GM10248 (cell line): ENCODE results near the gene NTNG2.

Experiments used
- CTCF ChIA-PET: fragments of 300-600 bp; sonication (Branson Sonifier 250); formaldehyde crosslinking; extraction: SDS; loops from one replicate; lab custom pipeline; 2021; ENCODE audit warnings: antibody characterized with exemption; lab: Yijun Ruan, JAX
- POLR2A ChIA-PET: fragments of 350-650 bp; sonication (Branson Sonifier 250); formaldehyde crosslinking; extraction: SDS; loops from one replicate; lab custom pipeline; 2020; ENCODE audit warnings: antibody characterized with exemption; lab: Yijun Ruan, JAX
- DNase-seq: peaks from one replicate; pipeline ENCODE4 v3.0.0; 2012; ENCODE audit errors: extremely low spot score
- CTCF ChIP-seq: IDR thresholded peaks from 2 replicates; pipeline ENCODE4 v1.5.1; 2012; ENCODE audit warnings: mild to moderate bottlenecking, low read depth; ENCODE audit errors: extremely low read depth, missing control alignments, control extremely low read depth

Gene NTNG2

DNA sequence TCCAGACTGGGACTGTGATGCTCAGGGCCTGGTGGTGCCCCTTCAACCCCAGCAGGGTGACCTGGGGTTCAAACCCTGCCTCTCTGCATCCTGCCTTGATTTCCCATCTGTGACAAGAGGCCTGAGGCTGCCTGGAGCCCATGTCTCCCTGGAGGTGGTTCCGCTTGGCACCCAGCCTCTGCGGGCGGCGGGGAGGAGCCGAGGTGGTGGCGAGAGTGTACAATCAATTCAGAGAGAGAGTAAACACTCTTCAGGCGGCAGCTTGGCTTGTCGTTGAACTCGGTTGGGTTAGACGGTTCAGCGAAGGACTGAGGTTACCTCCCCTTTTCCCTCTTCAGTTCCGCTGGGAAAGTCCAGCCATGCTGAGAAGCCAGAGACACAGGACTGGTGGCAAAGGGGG, 39.3 kb downstream of the NTNG2 start:
- POLR2A ChIA-PET = no interaction called here
- TF ChIP-seq CTCF = no peak
- CTCF ChIA-PET = interaction anchor here (3.4 kb wide), 1 partner anchor 30 kb away, joined by 10 read pairs; no protein-coding TSS in a partner anchor
- DNase-seq = no peak

DNA sequence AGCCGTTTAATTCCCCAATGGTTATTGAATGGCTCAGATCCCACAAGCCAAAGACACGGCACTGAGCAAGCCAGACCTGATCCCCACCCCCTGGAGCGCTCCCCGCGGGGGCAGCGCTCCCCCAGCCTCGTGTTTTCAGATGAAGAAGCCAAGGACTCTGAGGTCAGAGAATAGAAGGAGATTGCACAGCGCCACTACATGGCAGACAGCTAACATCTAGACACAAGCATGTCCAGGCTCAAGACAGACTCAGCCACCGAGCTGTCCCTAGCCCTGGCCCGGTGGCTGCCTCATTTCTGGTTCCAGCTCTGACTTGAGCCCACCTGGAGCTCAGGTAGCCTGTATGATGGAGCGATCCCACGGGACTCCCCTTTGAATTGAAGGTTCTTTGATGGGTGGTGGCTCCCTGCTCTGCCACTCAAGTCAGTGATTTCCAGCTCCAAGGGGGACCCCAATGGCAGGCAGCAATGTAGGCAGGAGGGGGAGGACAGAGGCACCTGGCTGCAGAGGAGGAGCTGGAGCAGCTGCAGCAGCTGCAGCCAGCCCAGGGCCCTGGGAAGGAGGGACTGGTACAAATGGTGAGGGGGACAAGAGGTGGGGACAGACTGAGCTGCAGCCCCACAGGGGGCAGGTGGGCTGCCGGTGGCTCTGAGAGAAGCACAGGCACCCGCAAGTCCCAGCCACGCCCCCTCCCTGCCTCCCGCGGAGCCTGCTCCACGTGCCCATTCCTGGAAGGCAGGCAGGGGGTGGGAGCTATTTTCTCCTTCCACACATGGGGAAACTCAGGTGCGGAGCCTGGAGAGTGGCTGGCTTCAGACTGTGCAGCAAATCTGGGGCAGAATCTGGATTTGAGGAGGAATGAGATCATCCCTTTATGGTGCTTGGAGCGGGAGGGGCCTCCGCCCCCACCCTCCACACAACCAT, 40.2 kb downstream of the NTNG2 start:
- ChIA-PET POLR2A (no interaction called here), CTCF (interaction anchor here (1.0 to 3.4 kb wide), 4 partner anchors 9 to 35 kb away, joined by 3 to 10 read pairs (median 3); no protein-coding TSS in a partner anchor)
- DNase-seq = no peak
- TF ChIP-seq CTCF = no peak

GRCh38 chr9:132204883-132205282, 43.0 kb downstream of the NTNG2 start:
- TF ChIP-seq CTCF = no peak
- no peak for DNase-seq
- ChIA-PET POLR2A (no interaction called here), CTCF (no interaction called here)

DNA sequence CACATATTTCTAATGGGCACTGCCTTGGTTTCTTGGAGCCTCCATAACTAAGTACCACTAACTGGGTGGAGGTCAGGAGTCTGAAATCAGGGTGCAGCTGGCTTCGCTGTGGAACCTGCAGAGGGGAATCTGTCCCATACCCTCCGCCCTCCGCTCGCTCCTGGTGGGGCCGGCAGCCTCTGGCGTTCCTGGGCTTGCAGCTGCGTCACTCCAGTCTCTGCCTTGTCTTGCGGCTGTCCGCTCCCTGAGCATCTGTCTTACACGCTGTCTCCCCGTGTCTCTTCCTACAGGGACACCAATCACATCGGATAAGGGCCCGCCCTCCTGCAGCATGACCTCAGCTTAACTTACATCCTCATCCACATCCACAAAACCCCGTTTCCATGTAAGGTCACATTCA, 45.4 kb downstream of the NTNG2 start:
- POLR2A ChIA-PET = no interaction called here
- CTCF ChIA-PET = interaction anchor here (1.8 kb wide), 1 partner anchor 29 kb away, joined by 6 read pairs; no protein-coding TSS in a partner anchor
- TF ChIP-seq CTCF = no peak
- no peak for DNase-seq

DNA sequence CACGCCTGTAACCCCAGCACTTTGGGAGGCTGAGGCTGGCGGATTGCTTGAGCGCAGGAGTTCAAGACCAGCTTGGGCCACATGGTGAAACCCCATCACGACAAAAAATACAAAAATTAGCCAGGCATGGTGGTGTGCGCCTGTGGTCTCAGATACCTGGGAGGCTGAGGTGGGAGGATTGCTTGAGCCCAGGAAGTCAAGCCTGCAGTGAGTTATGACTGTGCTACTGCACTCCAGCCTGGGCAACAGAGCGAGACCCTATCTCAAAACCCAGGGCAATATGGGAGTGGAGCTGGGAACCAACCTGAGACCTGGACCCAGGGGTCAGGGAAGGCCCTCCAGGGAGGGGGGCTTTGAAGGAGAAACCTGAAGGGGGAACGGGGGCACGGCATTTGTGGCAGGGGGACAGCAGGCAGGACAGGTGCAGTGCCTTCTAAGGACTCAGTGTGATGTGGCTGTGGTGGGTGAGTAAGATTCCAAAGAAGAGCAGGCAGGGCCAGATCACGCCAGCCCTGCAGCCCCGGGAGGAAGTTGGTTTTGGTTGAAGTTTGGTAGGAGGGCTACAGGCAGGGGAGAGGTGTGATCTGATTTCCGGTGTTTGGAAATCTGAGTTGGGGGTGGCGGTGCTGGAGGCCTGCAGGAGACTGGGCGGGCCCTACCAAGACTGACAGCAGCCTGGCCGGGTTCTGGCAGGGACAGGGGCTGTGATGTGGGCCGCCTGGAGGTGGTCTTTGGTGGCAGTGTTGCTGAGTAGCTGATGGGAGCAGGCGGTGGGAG, 46.2 kb downstream of the NTNG2 start:
- ChIA-PET POLR2A (no interaction called here), CTCF (no interaction called here)
- no peak for TF ChIP-seq CTCF
- DNase-seq = no peak

- no peak for TF ChIP-seq CTCF
- CTCF ChIA-PET = no interaction called here
- POLR2A ChIA-PET = no interaction called here
- DNase-seq = no peak
Measured at GRCh38 chr9:132209228-132209627, 47.4 kb downstream of the NTNG2 start.
